T-helper 2 cell treated with Interferon-gamma antibody and Interleukin-4, amounts not matched to agents 5 μg/mL and 100 μg/mL, for 36 hours (primary cell): ENCODE results near the gene PLPP2.

Experiments
- DNase-seq: peaks from one replicate; pipeline ENCODE4 v3.0.0; 2021; ENCODE audit warnings: low spot score
- H3K27ac Mint-ChIP-seq: one replicate; pipeline ENCODE4 v1.8.0; 2021; ENCODE audit warnings: mild to moderate bottlenecking, mixed read lengths
- H3K27me3 Mint-ChIP-seq: one replicate; pipeline ENCODE4 v1.8.0; 2021; ENCODE audit warnings: low read depth, mixed read lengths
- H3K36me3 Mint-ChIP-seq: one replicate; pipeline ENCODE4 v1.8.0; 2021; ENCODE audit warnings: low read depth, mixed read lengths
- H3K4me1 Mint-ChIP-seq: one replicate; pipeline ENCODE4 v1.8.0; 2021; ENCODE audit warnings: low read depth, mixed read lengths
- H3K4me3 Mint-ChIP-seq: one replicate; pipeline ENCODE4 v1.8.0; 2022; ENCODE audit warnings: mild to moderate bottlenecking, moderate library complexity, mixed read lengths
- H3K9me3 Mint-ChIP-seq: one replicate; pipeline ENCODE4 v1.8.0; 2021; ENCODE audit warnings: mixed read lengths

The PLPP2 gene

GRCh38 chr19:291006-291521 lies at the start of gene PLPP2:
TSS of gene PLPP2 (minus strand) at chr19:291403. CDS start at chr19:291336, 67 bp downstream.
- Mint-ChIP-seq H3K36me3 (no peaks in the 10 kb centered on the region), H3K4me1 (no peaks in the 10 kb centered on the region), H3K27me3 (peaks cover 39% of the 10 kb centered on the region), H3K4me3 (no peak within 1 kb of the TSS), H3K27ac (no peak within 1 kb of the TSS), H3K9me3 (no peaks in the 10 kb centered on the region)
- no peak for DNase-seq

DNA sequence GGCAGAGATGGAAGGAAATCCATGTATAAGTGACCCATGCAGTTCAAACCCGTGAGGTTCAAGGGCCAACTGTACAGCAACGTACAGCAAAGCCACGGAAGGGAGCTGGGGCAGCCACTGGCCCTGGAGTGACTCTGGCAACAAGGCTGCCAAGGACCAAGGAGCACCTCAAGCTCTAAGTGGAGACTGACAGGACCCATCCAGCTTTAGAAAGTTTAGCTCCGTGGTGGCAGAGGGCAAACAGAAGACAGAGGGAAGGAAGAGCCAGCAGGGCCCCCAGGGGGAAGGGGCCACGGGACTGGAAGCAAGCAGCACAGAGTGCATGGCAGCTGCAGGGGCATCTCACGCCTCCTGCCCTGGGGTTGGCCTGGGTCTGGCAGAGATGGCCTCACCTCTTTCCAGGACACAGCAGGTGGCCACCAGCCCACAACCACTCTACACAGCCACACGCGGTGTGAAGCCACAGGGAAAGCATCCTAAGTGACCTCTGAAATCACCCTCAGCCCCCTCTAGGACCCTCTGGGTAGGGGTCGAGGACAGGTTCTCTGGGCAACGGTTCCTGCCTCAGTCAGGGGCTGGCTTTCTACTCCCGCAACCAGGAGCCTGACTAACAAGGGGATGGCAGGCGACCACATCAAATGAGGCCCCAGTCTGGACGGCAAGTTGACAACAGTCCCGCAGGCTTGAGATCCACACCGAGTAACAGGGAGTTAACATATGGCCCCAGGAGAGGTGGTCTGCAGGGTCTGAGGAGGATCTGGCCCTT lies 49.6 kb upstream of the PLPP2 start:
- Mint-ChIP-seq H3K36me3 (peaks cover 41% of the 10 kb centered on the region), H3K27me3 (peaks cover 6% of the 10 kb centered on the region), H3K4me1 (peaks cover 42% of the 10 kb centered on the region), H3K9me3 (no peaks in the 10 kb centered on the region), H3K4me3 (no peak overlapping the region), H3K27ac (no peak overlapping the region)
- DNase-seq: no peak

GRCh38 chr19:339262-339887 lies 48.2 kb upstream of the PLPP2 start:
- peaks cover 47% of the 10 kb centered on the region for H3K36me3 Mint-ChIP-seq
- H3K9me3 Mint-ChIP-seq: no peaks in the 10 kb centered on the region
- no peak overlapping the region for H3K27ac Mint-ChIP-seq
- DNase-seq: no peak
- no peak overlapping the region for H3K4me3 Mint-ChIP-seq
- H3K4me1 Mint-ChIP-seq: peaks cover 35% of the 10 kb centered on the region
- H3K27me3 Mint-ChIP-seq: no peaks in the 10 kb centered on the region

GRCh38 chr19:338421-338820 lies 47.2 kb upstream of the PLPP2 start:
- DNase-seq: no peak
- H3K9me3 Mint-ChIP-seq: no peaks in the 10 kb centered on the region
- no peak overlapping the region for H3K4me3 Mint-ChIP-seq
- H3K4me1 Mint-ChIP-seq: peaks cover 30% of the 10 kb centered on the region
- peaks cover 44% of the 10 kb centered on the region for H3K36me3 Mint-ChIP-seq
- H3K27ac Mint-ChIP-seq: no peak overlapping the region
- H3K27me3 Mint-ChIP-seq: no peaks in the 10 kb centered on the region

- Mint-ChIP-seq H3K9me3 (no peaks in the 10 kb centered on the region), H3K27ac (no peak overlapping the region), H3K4me1 (peaks cover 17% of the 10 kb centered on the region), H3K36me3 (peaks cover 39% of the 10 kb centered on the region), H3K4me3 (no peak overlapping the region), H3K27me3 (no peaks in the 10 kb centered on the region)
- DNase-seq: no peak
Measured at GRCh38 chr19:336067-336614, 44.9 kb upstream of the PLPP2 start.

- no peaks in the 10 kb centered on the region for H3K9me3 Mint-ChIP-seq
- no peaks in the 10 kb centered on the region for H3K27me3 Mint-ChIP-seq
- H3K4me3 Mint-ChIP-seq: no peak overlapping the region
- H3K36me3 Mint-ChIP-seq: peaks cover 42% of the 10 kb centered on the region
- no peak for DNase-seq
- no peak overlapping the region for H3K27ac Mint-ChIP-seq
- H3K4me1 Mint-ChIP-seq: peaks cover 15% of the 10 kb centered on the region
Measured at GRCh38 chr19:335486-336066, 44.4 kb upstream of the PLPP2 start.

GRCh38 chr19:335072-335471 lies 43.9 kb upstream of the PLPP2 start:
- Mint-ChIP-seq H3K27me3 (no peaks in the 10 kb centered on the region), H3K4me1 (peaks cover 12% of the 10 kb centered on the region), H3K9me3 (no peaks in the 10 kb centered on the region), H3K4me3 (no peak overlapping the region), H3K36me3 (peaks cover 41% of the 10 kb centered on the region), H3K27ac (no peak overlapping the region)
- DNase-seq: no peak

GRCh38 chr19:334296-335071 lies 43.3 kb upstream of the PLPP2 start:
- no peak for DNase-seq
- Mint-ChIP-seq H3K4me1 (peaks cover 9% of the 10 kb centered on the region), H3K27me3 (no peaks in the 10 kb centered on the region), H3K9me3 (no peaks in the 10 kb centered on the region), H3K27ac (no peak overlapping the region), H3K4me3 (no peak overlapping the region), H3K36me3 (peaks cover 44% of the 10 kb centered on the region)

GRCh38 chr19:330503-330902 lies 39.3 kb upstream of the PLPP2 start:
- Mint-ChIP-seq H3K36me3 (peaks cover 58% of the 10 kb centered on the region), H3K27ac (no peak overlapping the region), H3K4me1 (no peaks in the 10 kb centered on the region), H3K4me3 (no peak overlapping the region), H3K9me3 (peaks cover 18% of the 10 kb centered on the region), H3K27me3 (no peaks in the 10 kb centered on the region)
- no peak for DNase-seq

- H3K9me3 Mint-ChIP-seq: peaks cover 18% of the 10 kb centered on the region
- H3K27ac Mint-ChIP-seq: no peak overlapping the region
Measured at GRCh38 chr19:329876-330275, 38.7 kb upstream of the PLPP2 start.

DNA sequence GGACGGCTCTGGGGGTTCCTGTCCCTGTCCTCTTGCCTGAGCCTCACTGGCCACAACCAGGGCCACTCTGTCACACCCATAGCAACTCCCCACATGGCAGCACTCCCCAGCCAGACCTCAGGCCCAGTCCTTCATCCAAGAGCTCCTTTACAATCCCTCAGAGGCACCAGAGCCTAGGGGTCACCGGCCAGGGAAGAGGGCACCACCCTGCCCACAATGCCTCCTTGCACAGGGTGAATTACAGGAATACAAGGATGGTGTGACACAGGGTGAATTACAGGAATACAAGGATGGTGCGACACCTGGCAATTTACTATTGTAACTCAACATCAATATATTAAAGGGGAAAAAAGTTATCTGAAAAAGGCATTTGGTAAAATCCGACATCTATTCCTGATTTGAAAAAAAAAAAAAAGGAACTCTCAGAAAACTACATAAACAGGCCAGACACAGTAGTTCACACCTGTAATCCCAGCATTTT lies 36.9 kb upstream of the PLPP2 start:
- Mint-ChIP-seq H3K27ac (no peak overlapping the region), H3K4me3 (no peak overlapping the region), H3K4me1 (no peaks in the 10 kb centered on the region), H3K36me3 (peaks cover 55% of the 10 kb centered on the region), H3K9me3 (peaks cover 18% of the 10 kb centered on the region), H3K27me3 (no peaks in the 10 kb centered on the region)
- DNase-seq: no peak

More at GRCh38 chr19:329876-330275, 38.7 kb upstream of the PLPP2 start:
- no peak for DNase-seq
- Mint-ChIP-seq H3K27me3 (no peaks in the 10 kb centered on the region), H3K4me3 (no peak overlapping the region), H3K36me3 (peaks cover 55% of the 10 kb centered on the region), H3K4me1 (no peaks in the 10 kb centered on the region)

DNA sequence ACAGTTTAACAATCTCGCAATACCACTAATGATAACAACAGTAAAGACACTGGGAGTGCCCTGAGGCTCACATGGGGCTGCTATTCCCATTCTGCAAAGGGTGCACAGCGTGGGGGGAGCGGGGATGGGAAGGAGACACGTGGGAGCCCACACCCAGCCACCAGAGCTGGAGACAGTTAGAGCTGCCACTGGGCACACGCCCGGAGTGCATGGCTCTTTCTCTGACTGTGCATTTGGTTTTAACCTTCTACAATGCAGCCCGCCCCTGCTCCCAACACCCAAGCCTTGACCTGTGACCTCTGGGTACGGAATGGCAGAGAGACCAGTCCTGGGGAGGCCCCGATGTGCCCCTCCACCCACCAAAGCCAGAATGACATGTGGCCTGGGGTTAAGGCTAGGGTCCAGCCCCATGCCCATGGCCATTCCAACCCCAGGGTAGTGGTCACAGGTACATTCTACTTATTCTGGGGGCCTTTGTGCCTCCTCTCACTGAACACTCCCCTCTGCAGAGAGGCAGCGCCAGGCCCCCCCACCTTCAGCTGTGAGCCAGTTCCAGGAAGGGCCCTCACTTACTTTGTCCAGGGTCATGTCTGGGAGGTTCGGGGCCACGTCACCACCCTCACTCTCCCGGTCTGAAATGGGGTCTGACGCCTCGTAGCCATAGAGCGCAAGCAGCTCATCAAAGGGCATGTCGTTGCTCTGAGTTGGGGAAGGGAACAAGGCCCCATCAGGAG lies 36.3 kb upstream of the PLPP2 start:
- DNase-seq: no peak
- no peak overlapping the region for H3K27ac Mint-ChIP-seq
- no peaks in the 10 kb centered on the region for H3K27me3 Mint-ChIP-seq
- no peaks in the 10 kb centered on the region for H3K4me1 Mint-ChIP-seq
- no peak overlapping the region for H3K4me3 Mint-ChIP-seq
- peaks cover 55% of the 10 kb centered on the region for H3K36me3 Mint-ChIP-seq
- peaks cover 18% of the 10 kb centered on the region for H3K9me3 Mint-ChIP-seq

DNA sequence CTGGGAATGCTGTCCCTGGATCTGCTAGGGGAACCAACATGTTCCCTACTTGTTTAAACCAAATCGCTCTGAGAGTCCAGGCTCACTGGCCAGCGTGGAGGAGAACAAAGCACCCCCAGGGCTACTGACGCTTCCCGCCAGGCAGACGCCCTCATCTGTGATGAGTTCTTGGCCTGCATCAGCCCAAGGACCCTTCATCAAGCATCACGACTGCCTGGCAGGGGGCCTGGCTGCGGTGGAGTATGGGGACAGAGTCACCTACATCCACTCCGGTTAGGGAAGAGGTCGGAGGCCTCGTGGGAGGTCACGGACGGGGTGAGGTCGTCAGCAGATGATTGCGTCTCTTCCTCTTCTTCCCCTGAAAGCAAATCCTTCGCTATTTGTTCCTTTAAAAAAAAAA lies 35.7 kb upstream of the PLPP2 start:
- H3K36me3 Mint-ChIP-seq: peaks cover 55% of the 10 kb centered on the region
- no peak overlapping the region for H3K4me3 Mint-ChIP-seq
- no peak for DNase-seq
- H3K9me3 Mint-ChIP-seq: peaks cover 18% of the 10 kb centered on the region
- no peaks in the 10 kb centered on the region for H3K4me1 Mint-ChIP-seq
- H3K27me3 Mint-ChIP-seq: no peaks in the 10 kb centered on the region
- H3K27ac Mint-ChIP-seq: no peak overlapping the region
